Tibial nerve (tissue), 4 donors: ENCODE results near the gene AUTS2. TPM values are rescaled to one million over a fixed set of nuclear protein-coding genes. Genes with fewer than 3 reads are reported as not detected.

Experiments used
- DNase-seq, 2 donors: peaks; one replicate each; pipeline ENCODE4 v3.0.0-alpha.2; 2019; ENCODE audit warnings: low spot score in 2 of 2
- H3K27ac ChIP-seq, 4 donors: fragments of 200-600 bp; sonication (generic) in 3 of 4; one replicate each; pipeline ENCODE4 v1.5.1; 2017 to 2019; ENCODE audit warnings: mild to moderate bottlenecking in 1 of 4
- H3K27me3 ChIP-seq, 2 donors: fragments of 200-600 bp; sonication (generic) in 1 of 2; one replicate each; pipeline versions ENCODE4 v1.5.1 to v1.6.0; 2017 to 2019
- H3K36me3 ChIP-seq, 3 donors: fragments of 200-600 bp; sonication (generic); one replicate each; pipeline ENCODE4 v1.5.1; 2018 to 2019
- H3K4me1 ChIP-seq, 4 donors: fragments of 200-600 bp; sonication (generic) in 3 of 4; one replicate each; pipeline ENCODE4 v1.5.1; 2017 to 2019
- H3K4me3 ChIP-seq, 4 donors: fragments of 200-600 bp; sonication (generic) in 3 of 4; one replicate each; pipeline ENCODE4 v1.5.1; 2017 to 2019; ENCODE audit warnings: mild to moderate bottlenecking in 1 of 4, moderate library complexity in 1 of 4
- H3K9me3 ChIP-seq, 4 donors: fragments of 200-600 bp; sonication (generic) in 3 of 4; one replicate each; pipeline ENCODE4 v1.5.1; 2017 to 2019
- CTCF ChIP-seq, 5 experiments: fragments of 200-600 bp in 3 of 5; fragments of 450-650 bp in 2 of 5; sonication (generic) in 3 of 5; IDR thresholded peaks; one replicate each; pipeline ENCODE4 v1.5.1; 2016 to 2019; ENCODE audit warnings: antibody characterized with exemption in 5 of 5, mild to moderate bottlenecking in 3 of 5, moderate library complexity in 2 of 5
- EP300 ChIP-seq, 2 donors: sonication (generic); formaldehyde crosslinking; IDR thresholded peaks; one replicate each; pipeline ENCODE4 v1.6.1; 2017; ENCODE audit warnings: antibody characterized with exemption in 2 of 2, mild to moderate bottlenecking in 1 of 2
- POLR2A ChIP-seq, 2 donors: fragments of 450-650 bp; IDR thresholded peaks; one replicate each; pipeline ENCODE4 v1.6.1; 2017; ENCODE audit warnings: antibody characterized with exemption in 2 of 2, mild to moderate bottlenecking in 2 of 2, moderate library complexity in 2 of 2
- WGBS, 2 donors: methylation state at CpG; one replicate each; pipeline ENCODE4 v1.1.5; 2018; 5-methylcytosine and 5-hydroxymethylcytosine counted together
- total RNA-seq, 4 donors: library from RNA; depleted of rRNA; stranded (reverse); fragments of >200 nt; gene quantifications; one replicate each; pipeline ENCODE4 v1.1.0, GENCODE V29; 2016

AUTS2 gene
- total RNA-seq, 4 donors from 2014 or later, result 56.6 to 87.9 (median 71.6) TPM

- peaks cover 0 to 19% (median 0%) of the 10 kb centered on the region in 4 donors for H3K4me1 ChIP-seq
- TF ChIP-seq CTCF (IDR thresholded peaks at IDR 0.05), result no peak
- no peak for TF ChIP-seq POLR2A (IDR thresholded peaks at IDR 0.05)
- TF ChIP-seq EP300 (IDR thresholded peaks at IDR 0.05), result no peak
- 62 to 70% methylated on average over 5 of the region's 5 CpGs for WGBS, 2 donors
- no peaks in the 10 kb centered on the region for H3K27me3 ChIP-seq
- DNase-seq, result no peak
- no peak overlapping the region for H3K4me3 ChIP-seq
- H3K9me3 ChIP-seq, result no peaks in the 10 kb centered on the region
- H3K36me3 ChIP-seq, result no peaks in the 10 kb centered on the region
- no peak overlapping the region for H3K27ac ChIP-seq
These were observed 612.1 kb downstream of the AUTS2 start for GRCh38 chr7:70210200-70210935.

- 95% methylated on average over 6 of the region's 6 CpGs for WGBS, 2 donors
- Histone ChIP-seq H3K36me3 (no peaks in the 10 kb centered on the region), H3K4me1 (peaks cover 0 to 20% (median 0%) of the 10 kb centered on the region in 4 donors), H3K27ac (no peak overlapping the region), H3K4me3 (no peak overlapping the region), H3K27me3 (no peaks in the 10 kb centered on the region), H3K9me3 (no peaks in the 10 kb centered on the region)
- no peak for DNase-seq
- TF ChIP-seq POLR2A (IDR thresholded peaks at IDR 0.05), result no peak
- no peak for TF ChIP-seq EP300 (IDR thresholded peaks at IDR 0.05)
- no peak for TF ChIP-seq CTCF (IDR thresholded peaks at IDR 0.05)
These were observed 612.6 kb downstream of the AUTS2 start for GRCh38 chr7:70210936-70211310.

GRCh38 chr7:70212281-70212680 is 614.0 kb downstream of the AUTS2 start:
- no peak for DNase-seq
- Histone ChIP-seq H3K4me1 (peaks cover 0 to 20% (median 0%) of the 10 kb centered on the region in 4 donors), H3K9me3 (no peaks in the 10 kb centered on the region), H3K27me3 (no peaks in the 10 kb centered on the region), H3K4me3 (no peak overlapping the region), H3K27ac (no peak overlapping the region), H3K36me3 (no peaks in the 10 kb centered on the region)
- WGBS, 2 donors, result 88 to 90% methylated on average over 6 of the region's 6 CpGs
- TF ChIP-seq CTCF (IDR thresholded peaks at IDR 0.05) (no peak), POLR2A (IDR thresholded peaks at IDR 0.05) (no peak), EP300 (IDR thresholded peaks at IDR 0.05) (no peak)

- peaks cover 0 to 15% (median 0%) of the 10 kb centered on the region in 4 donors for H3K4me1 ChIP-seq
- no peaks in the 10 kb centered on the region for H3K9me3 ChIP-seq
- H3K4me3 ChIP-seq, result no peak overlapping the region
- H3K36me3 ChIP-seq, result no peaks in the 10 kb centered on the region
- no peak for DNase-seq
- no peak overlapping the region for H3K27ac ChIP-seq
- TF ChIP-seq CTCF (IDR thresholded peaks at IDR 0.05) (no peak), POLR2A (IDR thresholded peaks at IDR 0.05) (no peak), EP300 (IDR thresholded peaks at IDR 0.05) (no peak)
- no peaks in the 10 kb centered on the region for H3K27me3 ChIP-seq
These were observed 615.8 kb downstream of the AUTS2 start for GRCh38 chr7:70214071-70214470.

- no peak for TF ChIP-seq CTCF (IDR thresholded peaks at IDR 0.05)
- no peak for TF ChIP-seq POLR2A (IDR thresholded peaks at IDR 0.05)
- no peak for TF ChIP-seq EP300 (IDR thresholded peaks at IDR 0.05)
- Histone ChIP-seq H3K4me3 (no peak overlapping the region), H3K36me3 (no peaks in the 10 kb centered on the region), H3K27ac (no peak overlapping the region), H3K9me3 (no peaks in the 10 kb centered on the region), H3K27me3 (no peaks in the 10 kb centered on the region), H3K4me1 (peaks cover 0 to 15% (median 0%) of the 10 kb centered on the region in 4 donors)
- WGBS, 2 donors, result 16 to 29% methylated on average over 1 of the region's 1 CpG
- no peak for DNase-seq
These were observed 617.2 kb downstream of the AUTS2 start for GRCh38 chr7:70215491-70215890.
